GM12878 (cell line): ENCODE data around the gene MRTFB.

Experiments
- CEBPZ ChIP-seq: fragments of 150-350 bp; IDR thresholded peaks from 2 replicates; pipeline ENCODE4 v1.6.1; 2016; ENCODE audit warnings: low read depth, low read length
- CTCF ChIP-seq, 3 experiments: IDR thresholded peaks in 2 of 3; conservative IDR thresholded peaks in 1 of 3; 2 replicates each; pipeline ENCODE4 v1.5.1; 2011; ENCODE audit warnings: low read depth in 3 of 3, low read length in 3 of 3, mild to moderate bottlenecking in 3 of 3, control low read depth in 2 of 3, moderate library complexity in 2 of 3, inconsistent platforms in 1 of 3, mixed read lengths in 1 of 3; ENCODE audit not compliant: control insufficient read depth in 2 of 3, insufficient read depth in 1 of 3; ENCODE audit errors: extremely low read depth in 1 of 3
- EZH2 ChIP-seq: IDR thresholded peaks from 2 replicates; pipeline ENCODE4 v1.6.1; 2012; ENCODE audit warnings: low read depth, mild to moderate bottlenecking, control low read depth, inconsistent platforms, low read length, borderline replicate concordance; ENCODE audit not compliant: control insufficient read depth
- FOS ChIP-seq: IDR thresholded peaks from 3 replicates; pipeline ENCODE4 v1.6.1; 2011; ENCODE audit warnings: borderline replicate concordance; ENCODE audit not compliant: insufficient read length; ENCODE audit errors: extremely low read depth
- HDAC6 ChIP-seq: fragments of 200-600 bp; sonication (generic); IDR thresholded peaks from one replicate; pipeline ENCODE4 v1.8.0; 2017; ENCODE audit warnings: antibody characterized with exemption; ENCODE audit not compliant: unreplicated experiment
- POLR2AphosphoS5 ChIP-seq: IDR thresholded peaks from 2 replicates; pipeline ENCODE4 v1.6.1; 2011; ENCODE audit warnings: mild to moderate bottlenecking, low read length, inconsistent platforms
- RAD21 ChIP-seq: IDR thresholded peaks from 2 replicates; pipeline ENCODE4 v1.6.1; 2011; ENCODE audit warnings: mild to moderate bottlenecking, low read depth, low read length, moderate library complexity; ENCODE audit not compliant: insufficient read depth
- RFX5 ChIP-seq: IDR thresholded peaks from 2 replicates; pipeline ENCODE4 v1.6.1; 2011; ENCODE audit warnings: low read depth, low read length, improper control_type of control experiment
- RUNX3 ChIP-seq: IDR thresholded peaks from 2 replicates; pipeline ENCODE4 v1.6.1; 2012; ENCODE audit warnings: low read length, inconsistent platforms
- SUPT20H ChIP-seq: IDR thresholded peaks from 2 replicates; pipeline ENCODE4 v1.6.1; 2011; ENCODE audit warnings: low read depth, mild to moderate bottlenecking, low read length, moderate library complexity, borderline replicate concordance; ENCODE audit not compliant: control insufficient read depth
- YY1 ChIP-seq: IDR thresholded peaks from 2 replicates; pipeline ENCODE4 v1.6.1; 2011; ENCODE audit warnings: low read depth, mild to moderate bottlenecking, low read length
- TF ChIP-seq, protein P1 (sequence below): fragments of 450-650 bp; IDR thresholded peaks from 2 replicates; pipeline ENCODE4 v1.6.1; 2016; ENCODE audit warnings: mild to moderate bottlenecking

GRCh38 chr16:14112539-14112856 is 41.4 kb downstream of the MRTFB start:
- no peak for TF ChIP-seq EZH2
- TF ChIP-seq RAD21, result no peak
- no peak for TF ChIP-seq YY1
- no peak for TF ChIP-seq RUNX3
- no peak for TF ChIP-seq FOS
- TF ChIP-seq CEBPZ, result no peak
- TF ChIP-seq RFX5, result no peak
- TF ChIP-seq SUPT20H, result no peak
- TF ChIP-seq, protein P1, sequence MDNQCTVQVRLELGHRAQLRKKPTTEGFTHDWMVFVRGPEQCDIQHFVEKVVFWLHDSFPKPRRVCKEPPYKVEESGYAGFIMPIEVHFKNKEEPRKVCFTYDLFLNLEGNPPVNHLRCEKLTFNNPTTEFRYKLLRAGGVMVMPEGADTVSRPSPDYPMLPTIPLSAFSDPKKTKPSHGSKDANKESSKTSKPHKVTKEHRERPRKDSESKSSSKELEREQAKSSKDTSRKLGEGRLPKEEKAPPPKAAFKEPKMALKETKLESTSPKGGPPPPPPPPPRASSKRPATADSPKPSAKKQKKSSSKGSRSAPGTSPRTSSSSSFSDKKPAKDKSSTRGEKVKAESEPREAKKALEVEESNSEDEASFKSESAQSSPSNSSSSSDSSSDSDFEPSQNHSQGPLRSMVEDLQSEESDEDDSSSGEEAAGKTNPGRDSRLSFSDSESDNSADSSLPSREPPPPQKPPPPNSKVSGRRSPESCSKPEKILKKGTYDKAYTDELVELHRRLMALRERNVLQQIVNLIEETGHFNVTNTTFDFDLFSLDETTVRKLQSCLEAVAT, result no peak
- no peak for TF ChIP-seq POLR2AphosphoS5
- no peak for TF ChIP-seq CTCF (IDR thresholded peaks at IDR 0.05 in 2 of 3, conservative IDR thresholded peaks at IDR 0.05 in 1 of 3; ENCODE audit: control insufficient read depth in 2 of 3, extremely low read depth in 1 of 3, insufficient read depth in 1 of 3, low read depth in 3 of 3, low read length in 3 of 3)
- TF ChIP-seq HDAC6, result no peak
